Calu3 (cell line): ENCODE results near the gene CIBAR2. TPM values are rescaled to one million over a fixed set of nuclear protein-coding genes. Genes with fewer than 3 reads are reported as not detected.

Experiments used
- BruUV-seq: library from RNA; stranded (reverse); fragments of 400-500 nt; replicated peaks from 2 replicates; lab custom pipeline; 2021; lab: Mats Ljungman, UMichigan
- CTCF ChIA-PET: fragments of 300-600 bp; sonication (Branson Sonifier 250); formaldehyde crosslinking; loops from one replicate; lab custom pipeline; 2022; ENCODE audit warnings: antibody characterized with exemption; lab: Charles Lee
- DNase-seq: peaks from one replicate; pipeline ENCODE4 v3.0.0; 2022
- H3K27ac Mint-ChIP-seq: one replicate; pipeline ENCODE4 v1.8.0; 2022; ENCODE audit warnings: mixed read lengths; ENCODE audit not compliant: unreplicated experiment
- H3K27me3 Mint-ChIP-seq: one replicate; pipeline ENCODE4 v1.8.0; 2022; ENCODE audit warnings: mixed read lengths; ENCODE audit not compliant: unreplicated experiment
- H3K36me3 Mint-ChIP-seq: one replicate; pipeline ENCODE4 v1.8.0; 2022; ENCODE audit warnings: mild to moderate bottlenecking, moderate library complexity, mixed read lengths; ENCODE audit not compliant: insufficient read depth, unreplicated experiment
- H3K4me1 Mint-ChIP-seq: one replicate; pipeline ENCODE4 v1.8.0; 2022; ENCODE audit warnings: mild to moderate bottlenecking, low read depth, mixed read lengths; ENCODE audit not compliant: unreplicated experiment
- H3K4me3 Mint-ChIP-seq: one replicate; pipeline ENCODE4 v1.8.0; 2022; ENCODE audit warnings: mild to moderate bottlenecking, low read depth, moderate library complexity, mixed read lengths; ENCODE audit not compliant: unreplicated experiment
- H3K9me3 Mint-ChIP-seq: one replicate; pipeline ENCODE4 v1.8.0; 2022; ENCODE audit warnings: low read depth, mixed read lengths; ENCODE audit not compliant: unreplicated experiment
- intact Hi-C: fragments of 100-400 bp; cut with micrococcal nuclease; formaldehyde crosslinking; loops from one replicate; pipeline ENCODE4 v1.10.0; 2022; ENCODE audit not compliant: unreplicated experiment
- total RNA-seq: library from RNA; stranded (reverse); gene quantifications from 2 replicates; pipeline ENCODE4 v1.2.3, GENCODE V29; 2022
- TF ChIP-seq, protein P1 (sequence below): fragments of 200-600 bp; IDR thresholded peaks from one replicate; pipeline ENCODE4 v1.8.0; 2022; ENCODE audit warnings: antibody characterized with exemption; ENCODE audit not compliant: unreplicated experiment

CIBAR2 gene
- total RNA-seq, 1 experiment from 2014 or later, result not detected

DNA sequence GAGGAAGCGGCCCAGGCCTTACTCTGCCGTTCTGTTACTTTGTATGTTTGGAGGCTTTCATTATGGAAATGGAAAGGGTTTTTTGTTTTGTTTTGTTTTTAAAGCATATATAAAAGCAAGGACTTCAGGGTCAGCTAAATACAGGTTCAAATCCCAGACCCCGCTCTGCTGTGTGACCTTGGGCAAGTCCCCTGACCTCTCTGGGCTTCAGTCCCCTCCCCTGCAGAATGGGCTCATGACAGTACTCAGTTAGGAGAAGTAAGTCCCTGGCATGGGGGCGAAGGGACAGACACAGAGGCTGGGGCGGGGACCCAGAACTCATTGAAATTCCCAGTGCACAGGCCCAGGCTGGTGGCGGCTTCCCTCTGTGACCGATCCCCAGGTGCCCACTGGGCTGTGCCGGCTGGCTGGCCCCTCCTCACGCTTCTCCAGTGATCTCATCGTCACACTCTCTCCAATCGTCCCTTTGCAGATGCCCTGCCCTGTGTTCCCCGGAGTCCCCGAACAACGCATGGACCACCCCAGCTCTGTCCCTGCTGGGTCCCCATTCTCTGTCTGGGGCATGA, 979 bp upstream of the CIBAR2 start:
- peaks cover 5% of the 10 kb centered on the region for H3K36me3 Mint-ChIP-seq
- no TSS peak for BruUV-seq
- H3K9me3 Mint-ChIP-seq, result no peaks in the 10 kb centered on the region
- H3K27ac Mint-ChIP-seq, result no peak overlapping the region
- H3K4me3 Mint-ChIP-seq, result no peak overlapping the region
- TF ChIP-seq, protein P1, sequence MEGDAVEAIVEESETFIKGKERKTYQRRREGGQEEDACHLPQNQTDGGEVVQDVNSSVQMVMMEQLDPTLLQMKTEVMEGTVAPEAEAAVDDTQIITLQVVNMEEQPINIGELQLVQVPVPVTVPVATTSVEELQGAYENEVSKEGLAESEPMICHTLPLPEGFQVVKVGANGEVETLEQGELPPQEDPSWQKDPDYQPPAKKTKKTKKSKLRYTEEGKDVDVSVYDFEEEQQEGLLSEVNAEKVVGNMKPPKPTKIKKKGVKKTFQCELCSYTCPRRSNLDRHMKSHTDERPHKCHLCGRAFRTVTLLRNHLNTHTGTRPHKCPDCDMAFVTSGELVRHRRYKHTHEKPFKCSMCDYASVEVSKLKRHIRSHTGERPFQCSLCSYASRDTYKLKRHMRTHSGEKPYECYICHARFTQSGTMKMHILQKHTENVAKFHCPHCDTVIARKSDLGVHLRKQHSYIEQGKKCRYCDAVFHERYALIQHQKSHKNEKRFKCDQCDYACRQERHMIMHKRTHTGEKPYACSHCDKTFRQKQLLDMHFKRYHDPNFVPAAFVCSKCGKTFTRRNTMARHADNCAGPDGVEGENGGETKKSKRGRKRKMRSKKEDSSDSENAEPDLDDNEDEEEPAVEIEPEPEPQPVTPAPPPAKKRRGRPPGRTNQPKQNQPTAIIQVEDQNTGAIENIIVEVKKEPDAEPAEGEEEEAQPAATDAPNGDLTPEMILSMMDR, result no peak
- peaks cover 10% of the 10 kb centered on the region for H3K4me1 Mint-ChIP-seq
- intact Hi-C loops, result loop anchor here (10.0 kb wide), 1 partner anchor 122 kb away; no protein-coding TSS in a partner anchor
- peaks cover 53% of the 10 kb centered on the region for H3K27me3 Mint-ChIP-seq
- CTCF ChIA-PET, result no interaction called here
- DNase-seq, result no peak

DNA sequence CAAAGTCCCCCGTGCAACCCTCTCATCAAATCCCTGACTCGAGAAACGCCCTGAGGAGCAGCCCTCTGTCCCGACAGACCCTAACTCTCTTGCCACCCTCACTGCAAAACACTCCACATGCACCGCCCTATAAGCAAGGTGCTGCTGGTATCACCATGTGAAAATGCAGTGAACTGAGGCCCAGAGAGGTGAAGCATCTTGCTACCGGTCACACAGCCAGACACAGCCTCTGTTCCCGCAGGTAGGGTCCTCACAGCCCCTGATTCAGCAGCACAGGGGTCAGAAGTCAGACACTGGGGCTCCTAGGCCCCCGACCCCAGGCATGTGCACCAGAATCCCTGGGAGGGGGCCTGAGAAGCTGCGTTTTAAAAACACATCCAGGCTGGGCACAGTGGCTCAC, 1.1 kb downstream of the CIBAR2 start:
- Mint-ChIP-seq H3K27ac (no peak overlapping the region), H3K36me3 (peaks cover 5% of the 10 kb centered on the region), H3K4me3 (no peak overlapping the region), H3K27me3 (peaks cover 74% of the 10 kb centered on the region), H3K4me1 (peaks cover 10% of the 10 kb centered on the region), H3K9me3 (no peaks in the 10 kb centered on the region)
- no peak for DNase-seq
- BruUV-seq, result no TSS peak
- TF ChIP-seq, protein P1, result no peak
- intact Hi-C loops, result loop anchor here (10.0 kb wide), 1 partner anchor 124 kb away; no protein-coding TSS in a partner anchor
- CTCF ChIA-PET, result no interaction called here

DNA sequence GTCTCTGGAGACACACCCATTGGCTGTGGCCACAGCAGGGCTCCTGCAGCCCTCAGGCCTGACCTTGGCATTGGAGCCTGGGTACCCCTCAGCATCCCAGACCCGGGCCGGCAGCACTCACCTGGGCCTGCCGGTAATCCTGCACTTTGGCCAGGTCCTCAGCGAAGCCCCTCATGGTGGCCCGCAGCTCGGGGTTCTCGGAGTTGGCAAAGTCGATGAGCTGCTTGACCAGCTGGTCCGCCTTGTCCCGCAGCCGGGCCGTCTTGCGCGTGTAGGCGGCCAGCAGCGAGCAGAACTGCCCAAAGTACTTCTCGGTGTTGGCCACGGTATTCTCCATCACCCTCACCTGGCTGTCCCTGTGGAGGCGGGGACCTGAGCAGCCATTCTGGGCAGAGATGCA, 2.2 kb downstream of the CIBAR2 start:
- Mint-ChIP-seq H3K4me1 (peaks cover 8% of the 10 kb centered on the region), H3K9me3 (no peaks in the 10 kb centered on the region), H3K4me3 (no peak overlapping the region), H3K27ac (no peak overlapping the region), H3K36me3 (peaks cover 5% of the 10 kb centered on the region), H3K27me3 (peaks cover 82% of the 10 kb centered on the region)
- CTCF ChIA-PET, result no interaction called here
- no peak for DNase-seq
- TF ChIP-seq, protein P1, result no peak
- BruUV-seq, result no TSS peak
- intact Hi-C loops, result loop anchor here (10.0 kb wide), 1 partner anchor 125 kb away; no protein-coding TSS in a partner anchor

DNA sequence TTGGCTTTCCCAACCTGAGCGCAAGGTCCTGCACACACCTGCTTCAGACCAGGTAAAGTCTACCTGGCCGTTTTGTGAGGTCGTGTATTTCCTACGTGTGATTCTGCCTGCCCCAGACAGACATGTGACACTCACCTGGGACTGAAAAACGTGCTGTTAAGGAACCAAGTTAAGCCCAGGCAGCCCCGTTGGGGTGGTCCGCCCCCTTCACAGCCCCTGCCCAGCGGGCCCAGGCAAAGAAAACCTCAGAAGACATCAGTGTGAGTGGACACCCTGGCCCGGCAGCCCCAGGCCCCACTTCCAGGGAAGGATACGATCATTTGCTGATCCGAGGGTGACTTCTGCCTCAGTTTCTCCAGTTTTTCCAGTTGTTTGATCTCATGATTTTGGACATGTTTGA, 4.7 kb downstream of the CIBAR2 start:
- CTCF ChIA-PET, result no interaction called here
- no TSS peak for BruUV-seq

More for the DNA sequence above, 4.7 kb downstream of the CIBAR2 start:
- H3K4me3 Mint-ChIP-seq, result no peak overlapping the region
- intact Hi-C loops, result no loop called here
- H3K27ac Mint-ChIP-seq, result no peak overlapping the region
- DNase-seq, result no peak
- peaks cover 82% of the 10 kb centered on the region for H3K27me3 Mint-ChIP-seq
- TF ChIP-seq, protein P1, result no peak
- H3K9me3 Mint-ChIP-seq, result no peaks in the 10 kb centered on the region
- H3K36me3 Mint-ChIP-seq, result peaks cover 5% of the 10 kb centered on the region
- no peaks in the 10 kb centered on the region for H3K4me1 Mint-ChIP-seq
